Measurements from ENCODE around the gene ANKRD42. TPM values are rescaled to one million over a fixed set of nuclear protein-coding genes. Genes with fewer than 3 reads are reported as not detected.

ANKRD42 gene
- total and polyA plus RNA-seq, 9 of the 15 experiments (the other 6 are each of a cell fraction or from before 2014, with no cell fraction given) = 2.8 to 9.1 (median 6.1) TPM

DNA sequence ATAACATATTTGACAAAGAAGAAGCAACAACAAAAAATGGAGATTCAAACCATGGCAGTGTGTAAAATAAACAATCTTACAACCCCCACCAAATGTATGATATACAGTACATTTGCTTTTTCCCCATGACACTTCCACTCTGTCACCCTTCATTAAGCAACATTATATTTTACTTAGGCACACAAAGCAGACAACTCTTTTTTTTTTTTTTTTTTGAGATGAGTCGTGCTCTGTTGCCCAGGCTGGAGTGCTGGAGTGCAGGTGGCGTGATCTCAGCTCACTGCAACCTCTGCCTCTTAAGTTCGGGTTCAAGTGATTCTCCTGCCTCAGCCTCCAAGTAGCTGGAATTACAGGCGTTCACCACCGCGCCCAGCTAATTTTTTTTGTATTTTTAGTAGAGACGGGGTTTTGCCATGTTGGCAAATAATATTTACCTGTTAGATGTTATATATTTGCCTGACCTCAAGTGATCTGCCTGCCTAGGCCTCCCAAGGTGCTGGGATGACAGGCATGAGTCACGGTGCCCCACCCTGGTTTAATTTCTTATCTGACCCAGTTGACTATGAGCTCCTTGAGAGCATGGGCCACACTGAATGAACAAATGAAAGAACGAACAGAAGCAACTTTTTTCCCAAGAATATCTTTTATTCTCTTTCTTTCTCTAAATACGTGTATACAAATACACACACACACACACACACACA, 42.1 kb upstream of the ANKRD42 start (continued):
- TF ChIP-seq, protein P1, sequence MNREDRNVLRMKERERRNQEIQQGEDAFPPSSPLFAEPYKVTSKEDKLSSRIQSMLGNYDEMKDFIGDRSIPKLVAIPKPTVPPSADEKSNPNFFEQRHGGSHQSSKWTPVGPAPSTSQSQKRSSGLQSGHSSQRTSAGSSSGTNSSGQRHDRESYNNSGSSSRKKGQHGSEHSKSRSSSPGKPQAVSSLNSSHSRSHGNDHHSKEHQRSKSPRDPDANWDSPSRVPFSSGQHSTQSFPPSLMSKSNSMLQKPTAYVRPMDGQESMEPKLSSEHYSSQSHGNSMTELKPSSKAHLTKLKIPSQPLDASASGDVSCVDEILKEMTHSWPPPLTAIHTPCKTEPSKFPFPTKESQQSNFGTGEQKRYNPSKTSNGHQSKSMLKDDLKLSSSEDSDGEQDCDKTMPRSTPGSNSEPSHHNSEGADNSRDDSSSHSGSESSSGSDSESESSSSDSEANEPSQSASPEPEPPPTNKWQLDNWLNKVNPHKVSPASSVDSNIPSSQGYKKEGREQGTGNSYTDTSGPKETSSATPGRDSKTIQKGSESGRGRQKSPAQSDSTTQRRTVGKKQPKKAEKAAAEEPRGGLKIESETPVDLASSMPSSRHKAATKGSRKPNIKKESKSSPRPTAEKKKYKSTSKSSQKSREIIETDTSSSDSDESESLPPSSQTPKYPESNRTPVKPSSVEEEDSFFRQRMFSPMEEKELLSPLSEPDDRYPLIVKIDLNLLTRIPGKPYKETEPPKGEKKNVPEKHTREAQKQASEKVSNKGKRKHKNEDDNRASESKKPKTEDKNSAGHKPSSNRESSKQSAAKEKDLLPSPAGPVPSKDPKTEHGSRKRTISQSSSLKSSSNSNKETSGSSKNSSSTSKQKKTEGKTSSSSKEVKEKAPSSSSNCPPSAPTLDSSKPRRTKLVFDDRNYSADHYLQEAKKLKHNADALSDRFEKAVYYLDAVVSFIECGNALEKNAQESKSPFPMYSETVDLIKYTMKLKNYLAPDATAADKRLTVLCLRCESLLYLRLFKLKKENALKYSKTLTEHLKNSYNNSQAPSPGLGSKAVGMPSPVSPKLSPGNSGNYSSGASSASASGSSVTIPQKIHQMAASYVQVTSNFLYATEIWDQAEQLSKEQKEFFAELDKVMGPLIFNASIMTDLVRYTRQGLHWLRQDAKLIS (CRISPR knock-in tag; IDR thresholded peaks at IDR 0.05) = no peak
- TF ChIP-seq PRPF4 (IDR thresholded peaks at IDR 0.05; ENCODE audit: insufficient read depth, low read depth, low read length, poor library complexity, severe bottlenecking) (no peak), DDX20 (tag; IDR thresholded peaks at IDR 0.05; ENCODE audit: low read depth) (no peak), L3MBTL2 (IDR thresholded peaks at IDR 0.05) (peak; percentile 79), ZNF668 (CRISPR knock-in tag; IDR thresholded peaks at IDR 0.05) (no peak), ZNF764 (CRISPR knock-in tag; IDR thresholded peaks at IDR 0.05; ENCODE audit: low read depth) (no peak), ELF1 (tag; IDR thresholded peaks at IDR 0.05) (no peak), CBFB (CRISPR knock-in tag; IDR thresholded peaks at IDR 0.05) (no peak), SMAD2 (IDR thresholded peaks at IDR 0.05; ENCODE audit: low read depth, low read length) (no peak), ZKSCAN1 (IDR thresholded peaks at IDR 0.05; ENCODE audit: low read depth, low read length) (no peak), GATAD2A (IDR thresholded peaks at IDR 0.05) (no peak), POLR2G (IDR thresholded peaks at IDR 0.05; ENCODE audit: low read depth, low read length) (no peak), ZBTB8A (IDR thresholded peaks at IDR 0.05; ENCODE audit: partially characterized antibody) (no peak), KDM1A (IDR thresholded peaks at IDR 0.05) (0 out of 4 replicates have a peak, but pooled peaks have one; percentile 10 to 18)
- TF ChIP-seq, protein P2, sequence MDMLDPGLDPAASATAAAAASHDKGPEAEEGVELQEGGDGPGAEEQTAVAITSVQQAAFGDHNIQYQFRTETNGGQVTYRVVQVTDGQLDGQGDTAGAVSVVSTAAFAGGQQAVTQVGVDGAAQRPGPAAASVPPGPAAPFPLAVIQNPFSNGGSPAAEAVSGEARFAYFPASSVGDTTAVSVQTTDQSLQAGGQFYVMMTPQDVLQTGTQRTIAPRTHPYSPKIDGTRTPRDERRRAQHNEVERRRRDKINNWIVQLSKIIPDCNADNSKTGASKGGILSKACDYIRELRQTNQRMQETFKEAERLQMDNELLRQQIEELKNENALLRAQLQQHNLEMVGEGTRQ (CRISPR knock-in tag; IDR thresholded peaks at IDR 0.05) = no peak
- TF ChIP-seq, protein P3, sequence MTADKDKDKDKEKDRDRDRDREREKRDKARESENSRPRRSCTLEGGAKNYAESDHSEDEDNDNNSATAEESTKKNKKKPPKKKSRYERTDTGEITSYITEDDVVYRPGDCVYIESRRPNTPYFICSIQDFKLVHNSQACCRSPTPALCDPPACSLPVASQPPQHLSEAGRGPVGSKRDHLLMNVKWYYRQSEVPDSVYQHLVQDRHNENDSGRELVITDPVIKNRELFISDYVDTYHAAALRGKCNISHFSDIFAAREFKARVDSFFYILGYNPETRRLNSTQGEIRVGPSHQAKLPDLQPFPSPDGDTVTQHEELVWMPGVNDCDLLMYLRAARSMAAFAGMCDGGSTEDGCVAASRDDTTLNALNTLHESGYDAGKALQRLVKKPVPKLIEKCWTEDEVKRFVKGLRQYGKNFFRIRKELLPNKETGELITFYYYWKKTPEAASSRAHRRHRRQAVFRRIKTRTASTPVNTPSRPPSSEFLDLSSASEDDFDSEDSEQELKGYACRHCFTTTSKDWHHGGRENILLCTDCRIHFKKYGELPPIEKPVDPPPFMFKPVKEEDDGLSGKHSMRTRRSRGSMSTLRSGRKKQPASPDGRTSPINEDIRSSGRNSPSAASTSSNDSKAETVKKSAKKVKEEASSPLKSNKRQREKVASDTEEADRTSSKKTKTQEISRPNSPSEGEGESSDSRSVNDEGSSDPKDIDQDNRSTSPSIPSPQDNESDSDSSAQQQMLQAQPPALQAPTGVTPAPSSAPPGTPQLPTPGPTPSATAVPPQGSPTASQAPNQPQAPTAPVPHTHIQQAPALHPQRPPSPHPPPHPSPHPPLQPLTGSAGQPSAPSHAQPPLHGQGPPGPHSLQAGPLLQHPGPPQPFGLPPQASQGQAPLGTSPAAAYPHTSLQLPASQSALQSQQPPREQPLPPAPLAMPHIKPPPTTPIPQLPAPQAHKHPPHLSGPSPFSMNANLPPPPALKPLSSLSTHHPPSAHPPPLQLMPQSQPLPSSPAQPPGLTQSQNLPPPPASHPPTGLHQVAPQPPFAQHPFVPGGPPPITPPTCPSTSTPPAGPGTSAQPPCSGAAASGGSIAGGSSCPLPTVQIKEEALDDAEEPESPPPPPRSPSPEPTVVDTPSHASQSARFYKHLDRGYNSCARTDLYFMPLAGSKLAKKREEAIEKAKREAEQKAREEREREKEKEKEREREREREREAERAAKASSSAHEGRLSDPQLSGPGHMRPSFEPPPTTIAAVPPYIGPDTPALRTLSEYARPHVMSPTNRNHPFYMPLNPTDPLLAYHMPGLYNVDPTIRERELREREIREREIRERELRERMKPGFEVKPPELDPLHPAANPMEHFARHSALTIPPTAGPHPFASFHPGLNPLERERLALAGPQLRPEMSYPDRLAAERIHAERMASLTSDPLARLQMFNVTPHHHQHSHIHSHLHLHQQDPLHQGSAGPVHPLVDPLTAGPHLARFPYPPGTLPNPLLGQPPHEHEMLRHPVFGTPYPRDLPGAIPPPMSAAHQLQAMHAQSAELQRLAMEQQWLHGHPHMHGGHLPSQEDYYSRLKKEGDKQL (CRISPR knock-in tag; IDR thresholded peaks at IDR 0.05; ENCODE audit: borderline replicate concordance) = no peak
- TF ChIP-seq, protein P4, sequence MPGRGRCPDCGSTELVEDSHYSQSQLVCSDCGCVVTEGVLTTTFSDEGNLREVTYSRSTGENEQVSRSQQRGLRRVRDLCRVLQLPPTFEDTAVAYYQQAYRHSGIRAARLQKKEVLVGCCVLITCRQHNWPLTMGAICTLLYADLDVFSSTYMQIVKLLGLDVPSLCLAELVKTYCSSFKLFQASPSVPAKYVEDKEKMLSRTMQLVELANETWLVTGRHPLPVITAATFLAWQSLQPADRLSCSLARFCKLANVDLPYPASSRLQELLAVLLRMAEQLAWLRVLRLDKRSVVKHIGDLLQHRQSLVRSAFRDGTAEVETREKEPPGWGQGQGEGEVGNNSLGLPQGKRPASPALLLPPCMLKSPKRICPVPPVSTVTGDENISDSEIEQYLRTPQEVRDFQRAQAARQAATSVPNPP (IDR thresholded peaks at IDR 0.05; ENCODE audit: borderline replicate concordance, insufficient read depth, insufficient read length) = no peak
